Lower leg skin (tissue), 3 donors: ENCODE data around the gene GMPR.

Experiments used
- POLR2A ChIP-seq, 2 donors: fragments of 450-650 bp; IDR thresholded peaks; one replicate each; pipeline ENCODE4 v1.6.1; 2016 to 2017; ENCODE audit warnings: antibody characterized with exemption in 2 of 2, mild to moderate bottlenecking in 1 of 2, moderate library complexity in 1 of 2
- TF ChIP-seq, protein P1 (sequence below), 3 donors: fragments of 450-650 bp; IDR thresholded peaks; one replicate each; pipeline ENCODE4 v1.5.1; 2016; ENCODE audit warnings: antibody characterized with exemption in 3 of 3, mild to moderate bottlenecking in 3 of 3, moderate library complexity in 2 of 3

DNA sequence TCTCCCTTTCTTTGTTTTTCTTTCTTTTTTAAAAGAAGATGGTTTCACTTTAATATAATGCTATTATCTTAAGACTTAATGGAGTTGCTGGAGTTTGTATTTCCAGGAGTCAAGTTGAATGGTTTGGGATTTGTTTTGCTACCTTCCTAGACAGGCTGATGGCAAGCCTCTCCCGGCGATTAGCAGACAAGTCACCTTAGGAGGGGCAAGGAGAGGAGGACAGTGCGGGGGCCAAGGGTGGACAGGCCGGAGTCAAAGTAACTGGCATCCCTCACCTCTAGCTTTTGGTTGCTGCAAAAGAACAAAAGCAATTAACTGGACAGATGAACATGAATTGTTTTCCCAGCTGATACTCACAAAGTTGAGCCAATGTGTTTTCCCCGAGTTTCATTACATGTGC lies 57.1 kb downstream of the GMPR start:
- TF ChIP-seq, protein P1, sequence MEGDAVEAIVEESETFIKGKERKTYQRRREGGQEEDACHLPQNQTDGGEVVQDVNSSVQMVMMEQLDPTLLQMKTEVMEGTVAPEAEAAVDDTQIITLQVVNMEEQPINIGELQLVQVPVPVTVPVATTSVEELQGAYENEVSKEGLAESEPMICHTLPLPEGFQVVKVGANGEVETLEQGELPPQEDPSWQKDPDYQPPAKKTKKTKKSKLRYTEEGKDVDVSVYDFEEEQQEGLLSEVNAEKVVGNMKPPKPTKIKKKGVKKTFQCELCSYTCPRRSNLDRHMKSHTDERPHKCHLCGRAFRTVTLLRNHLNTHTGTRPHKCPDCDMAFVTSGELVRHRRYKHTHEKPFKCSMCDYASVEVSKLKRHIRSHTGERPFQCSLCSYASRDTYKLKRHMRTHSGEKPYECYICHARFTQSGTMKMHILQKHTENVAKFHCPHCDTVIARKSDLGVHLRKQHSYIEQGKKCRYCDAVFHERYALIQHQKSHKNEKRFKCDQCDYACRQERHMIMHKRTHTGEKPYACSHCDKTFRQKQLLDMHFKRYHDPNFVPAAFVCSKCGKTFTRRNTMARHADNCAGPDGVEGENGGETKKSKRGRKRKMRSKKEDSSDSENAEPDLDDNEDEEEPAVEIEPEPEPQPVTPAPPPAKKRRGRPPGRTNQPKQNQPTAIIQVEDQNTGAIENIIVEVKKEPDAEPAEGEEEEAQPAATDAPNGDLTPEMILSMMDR (IDR thresholded peaks at IDR 0.05), result no peak
- TF ChIP-seq POLR2A (IDR thresholded peaks at IDR 0.05), result no peak
